GM19099 (cell line): ENCODE results near the gene MYH10.
A peak's percentile ranks its signal among the peaks of the same experiment; 100 is the strongest.

Experiments
- POLR2A ChIP-seq: IDR thresholded peaks from 3 replicates; pipeline ENCODE4 v1.6.1; 2011; ENCODE audit warnings: low read depth; ENCODE audit not compliant: insufficient read length; ENCODE audit errors: extremely low read depth

Gene MYH10

GRCh38 chr17:8453326-8453725 is 177.2 kb downstream of the MYH10 start:
- no peak for TF ChIP-seq POLR2A

GRCh38 chr17:8451933-8452614 is 178.5 kb downstream of the MYH10 start:
- no peak for TF ChIP-seq POLR2A

GRCh38 chr17:8448310-8448709 is 182.2 kb downstream of the MYH10 start:
- no peak for TF ChIP-seq POLR2A

GRCh38 chr17:8447799-8448198 is 182.7 kb downstream of the MYH10 start:
- TF ChIP-seq POLR2A = no peak

- no peak for TF ChIP-seq POLR2A
Observed at GRCh38 chr17:8445536-8445935, 185.0 kb downstream of the MYH10 start.

- no peak for TF ChIP-seq POLR2A
Observed at GRCh38 chr17:8444494-8444893, 186.0 kb downstream of the MYH10 start.

GRCh38 chr17:8443756-8444155 is 186.8 kb downstream of the MYH10 start:
- no peak for TF ChIP-seq POLR2A

- TF ChIP-seq POLR2A = no peak
Observed at GRCh38 chr17:8442310-8442709, 188.2 kb downstream of the MYH10 start.

- TF ChIP-seq POLR2A = no peak
Observed at GRCh38 chr17:8441690-8442089, 188.8 kb downstream of the MYH10 start.

GRCh38 chr17:8439681-8440080 is 190.8 kb downstream of the MYH10 start:
- TF ChIP-seq POLR2A = no peak

GRCh38 chr17:8438441-8438840 is 192.1 kb downstream of the MYH10 start:
- TF ChIP-seq POLR2A = no peak

- no peak for TF ChIP-seq POLR2A
Observed at GRCh38 chr17:8436844-8437171, 193.7 kb downstream of the MYH10 start.

- no peak for TF ChIP-seq POLR2A
Observed at GRCh38 chr17:8436169-8436843, 194.2 kb downstream of the MYH10 start.

- TF ChIP-seq POLR2A = peak; percentile 94
Observed at GRCh38 chr17:8435245-8436168, 195.0 kb downstream of the MYH10 start, which contains the start of gene NDEL1. TSS of gene NDEL1 (plus strand) at chr17:8435884. CDS start at chr17:8444272, 8,388 bp downstream.

- no peak for TF ChIP-seq POLR2A
Observed at GRCh38 chr17:8430966-8431365, 199.6 kb downstream of the MYH10 start.
